M059J (cell line): ENCODE data around the gene ACADVL. TPM values are rescaled to one million over a fixed set of nuclear protein-coding genes. Genes with fewer than 3 reads are reported as not detected.

Source experiments
- DNase-seq: peaks from one replicate; pipeline ENCODE4 v3.0.0-alpha.2; 2012; ENCODE audit warnings: low read depth
- total RNA-seq: library from RNA; depleted of rRNA; stranded (reverse); fragments of >200 nt; shearing (Covaris generic); gene quantifications from 2 replicates; pipeline ENCODE4 v1.2.3, GENCODE V29; 2014

ACADVL gene
- total RNA-seq, 1 experiment from 2014 or later: 491 TPM

GRCh38 chr17:7191571-7192270 lies 28.0 kb upstream of the ACADVL start:
- peak; percentile 38 for DNase-seq

- DNase-seq: no peak
Observed at GRCh38 chr17:7192271-7192937, 27.3 kb upstream of the ACADVL start.

DNA sequence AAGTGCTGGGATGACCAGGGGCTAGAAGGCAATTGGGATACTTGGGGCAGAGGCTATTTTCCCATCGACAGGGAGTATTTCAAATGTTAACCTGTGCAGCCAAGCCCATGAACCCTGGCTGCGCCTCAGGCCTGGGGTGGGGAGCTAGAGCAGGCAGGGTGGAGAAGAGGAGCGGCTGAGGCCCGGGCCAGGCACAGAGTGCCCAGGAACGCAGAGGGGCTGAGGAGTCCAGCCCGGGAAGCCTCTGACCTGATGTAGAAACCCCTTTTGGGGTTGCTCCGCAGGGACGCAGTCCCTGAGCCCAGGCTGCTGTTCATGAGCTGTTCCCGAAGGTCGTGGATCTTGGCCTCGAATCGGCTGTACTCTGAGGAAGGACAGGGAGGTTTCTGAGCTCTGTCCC lies 23.8 kb upstream of the ACADVL start:
- no peak for DNase-seq

GRCh38 chr17:7196651-7197401 lies 22.9 kb upstream of the ACADVL start:
- no peak for DNase-seq

GRCh38 chr17:7203391-7203790 lies 16.3 kb upstream of the ACADVL start:
- no peak for DNase-seq

- DNase-seq: no peak
Observed at GRCh38 chr17:7204336-7204735, 15.4 kb upstream of the ACADVL start.

- no peak for DNase-seq
Observed at GRCh38 chr17:7204828-7205461, 14.8 kb upstream of the ACADVL start.

DNA sequence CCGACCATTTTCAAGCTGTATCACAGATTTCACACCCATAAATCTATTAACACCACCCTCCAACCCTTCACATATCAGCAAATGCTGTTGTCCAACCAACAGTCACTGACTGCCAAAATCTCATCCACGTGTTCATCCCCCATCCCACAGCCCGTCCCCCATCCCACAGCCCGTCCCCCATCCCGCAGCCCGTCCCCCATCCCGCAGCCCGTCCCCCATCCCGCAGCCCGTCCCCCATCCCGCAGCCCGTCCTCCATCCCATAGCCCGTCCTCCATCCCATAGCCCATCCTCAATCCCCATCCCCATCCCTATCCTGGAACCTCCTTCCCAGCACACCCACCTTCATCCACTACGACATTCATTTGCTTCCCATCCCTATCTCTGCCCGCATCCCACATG lies 14.2 kb upstream of the ACADVL start:
- no peak for DNase-seq

DNA sequence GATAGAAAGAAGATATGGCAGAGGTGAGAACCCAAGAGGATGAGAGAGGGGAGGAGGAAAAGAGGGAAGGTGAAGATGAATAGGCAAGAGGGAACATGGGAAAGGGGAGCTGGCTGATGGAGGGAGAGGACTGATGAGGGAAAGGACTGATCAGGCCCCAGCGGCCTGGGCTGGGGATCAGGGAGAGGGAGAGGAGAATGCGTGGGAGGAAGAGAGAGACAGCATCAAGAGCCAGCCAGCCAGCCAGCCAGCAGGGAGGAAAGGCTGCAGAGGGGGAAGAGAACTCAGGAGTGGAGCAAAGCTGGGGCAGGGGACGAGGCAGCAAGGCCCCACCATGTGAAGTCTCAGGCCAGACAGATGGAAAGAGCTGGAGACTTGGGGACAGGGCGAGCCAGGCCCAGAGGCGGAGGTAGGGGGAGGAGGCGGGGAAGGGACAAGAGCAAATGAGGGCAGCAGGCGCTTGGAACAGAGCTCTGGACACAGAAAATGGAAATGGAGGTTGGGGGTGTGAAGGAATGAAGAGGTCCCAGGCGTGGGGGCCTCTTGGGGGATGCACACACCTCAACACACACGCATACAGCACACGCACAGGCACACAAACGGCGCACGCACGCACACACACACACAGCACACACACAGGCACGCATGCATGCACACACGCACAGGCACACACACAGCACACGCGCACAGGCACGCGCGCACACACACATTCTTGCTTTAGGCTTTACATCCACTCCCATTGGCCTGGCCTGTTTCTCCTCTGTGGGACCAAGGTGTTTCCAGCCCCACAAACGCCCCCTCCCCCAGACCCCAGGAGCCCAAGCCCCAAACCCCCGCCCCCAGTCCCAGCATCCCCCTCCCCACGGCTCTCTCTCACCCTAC lies 12.4 kb upstream of the ACADVL start:
- DNase-seq: no peak

- DNase-seq: no peak
Observed at GRCh38 chr17:7208027-7208571, 11.6 kb upstream of the ACADVL start.

DNA sequence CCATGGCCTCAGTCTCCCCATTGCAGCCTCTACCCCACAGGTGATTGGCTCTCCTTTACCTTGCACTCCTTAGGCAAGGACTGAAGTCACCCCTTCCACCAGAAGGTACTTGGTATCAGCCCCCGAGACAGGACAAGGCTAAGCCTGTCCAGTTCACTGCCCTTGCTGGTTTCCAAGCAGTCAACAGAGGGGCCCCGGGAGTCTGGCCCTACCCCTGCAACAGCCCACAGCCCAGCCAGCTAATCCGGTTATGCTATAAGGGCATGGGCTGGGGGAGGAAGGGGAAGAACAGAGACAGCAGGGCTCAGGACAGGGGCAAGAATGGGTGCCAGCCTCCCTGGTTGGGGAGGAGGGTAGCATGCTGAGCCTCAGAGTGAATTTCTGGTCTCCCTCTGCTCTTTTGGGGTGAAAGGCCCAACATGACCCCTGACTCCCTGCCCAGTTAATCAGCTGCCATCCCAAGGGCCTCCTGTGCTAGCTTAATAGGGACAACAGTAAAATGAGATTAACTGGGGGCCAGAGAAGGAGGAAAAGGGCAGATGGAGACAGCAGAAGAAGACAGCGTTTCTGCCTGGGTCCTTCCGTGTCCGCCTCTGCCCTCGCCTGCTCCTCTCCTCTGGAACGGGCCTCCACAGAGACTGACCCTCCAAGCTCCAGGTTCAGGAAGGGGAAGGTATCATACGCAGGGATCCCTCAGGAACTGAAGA lies 10.8 kb upstream of the ACADVL start:
- no peak for DNase-seq

GRCh38 chr17:7211491-7212273 lies 8.1 kb upstream of the ACADVL start:
- no peak for DNase-seq

- DNase-seq: peak; percentile 84
Observed at GRCh38 chr17:7213895-7214299, 5.8 kb upstream of the ACADVL start.

DNA sequence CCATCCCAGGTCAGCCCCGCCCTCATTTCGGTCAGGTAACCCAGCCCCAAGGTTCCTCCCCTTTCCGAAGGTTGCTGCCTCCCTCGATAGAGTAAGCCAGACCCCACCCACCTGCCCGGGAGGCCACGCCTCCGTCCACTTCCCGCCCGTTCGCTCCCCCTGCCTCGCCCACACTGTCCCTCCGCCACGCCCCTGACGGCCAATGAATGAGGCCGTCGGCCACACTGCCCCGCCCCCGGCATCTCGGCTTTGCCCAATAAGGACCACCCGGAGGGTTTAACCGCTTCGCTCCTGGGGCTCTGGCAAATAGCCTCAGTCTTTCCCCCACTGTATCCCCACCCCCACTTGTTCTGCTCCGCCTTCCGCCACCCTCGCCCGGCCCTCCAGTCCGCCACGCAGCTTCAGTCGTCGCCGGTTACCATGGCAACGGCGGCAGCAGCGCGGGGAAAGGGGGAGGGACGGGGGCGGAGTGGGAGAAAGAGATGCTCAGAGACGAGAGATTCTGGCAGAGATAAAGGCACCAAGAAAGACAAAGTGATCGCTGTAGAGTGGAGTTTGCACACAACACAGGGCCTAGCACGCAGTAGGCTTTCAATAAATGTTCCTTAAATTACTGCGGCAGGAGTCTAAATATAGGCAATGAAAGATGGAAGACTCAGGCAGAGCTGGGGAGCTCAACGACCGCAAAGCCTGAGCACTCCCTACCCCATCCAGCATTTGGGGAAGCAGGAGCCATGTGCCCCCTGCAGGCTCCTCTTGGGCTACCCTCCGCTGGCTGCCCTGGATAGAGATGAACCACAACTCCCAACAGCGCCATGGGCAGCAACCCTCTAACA lies 5.2 kb upstream of the ACADVL start:
- peak; percentile 95 for DNase-seq

DNA sequence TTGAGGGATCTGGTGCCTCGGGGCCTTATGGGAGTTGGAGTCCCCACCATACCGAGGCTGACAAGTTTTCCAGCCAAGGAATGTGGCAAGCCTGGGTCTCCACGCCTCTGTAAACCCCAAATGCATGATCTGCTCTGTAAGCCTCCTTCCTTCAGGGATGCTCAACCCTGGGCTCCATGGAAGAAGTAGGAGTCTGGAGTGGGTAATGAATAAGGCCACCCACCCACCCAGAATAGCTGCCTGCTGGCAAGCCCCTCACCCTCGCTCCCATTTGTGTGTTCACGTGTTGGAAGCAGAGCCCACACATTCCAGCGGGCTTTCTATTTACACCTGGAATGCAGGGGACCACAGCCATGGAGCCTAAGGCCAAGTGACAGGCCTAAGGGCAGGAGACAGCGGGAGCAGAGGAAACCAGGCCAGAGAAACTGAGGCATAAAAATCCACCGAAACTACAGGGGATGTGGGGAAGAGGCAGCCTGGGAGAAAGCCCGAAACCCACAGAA lies 4.6 kb upstream of the ACADVL start:
- DNase-seq: peak; percentile 44

DNA sequence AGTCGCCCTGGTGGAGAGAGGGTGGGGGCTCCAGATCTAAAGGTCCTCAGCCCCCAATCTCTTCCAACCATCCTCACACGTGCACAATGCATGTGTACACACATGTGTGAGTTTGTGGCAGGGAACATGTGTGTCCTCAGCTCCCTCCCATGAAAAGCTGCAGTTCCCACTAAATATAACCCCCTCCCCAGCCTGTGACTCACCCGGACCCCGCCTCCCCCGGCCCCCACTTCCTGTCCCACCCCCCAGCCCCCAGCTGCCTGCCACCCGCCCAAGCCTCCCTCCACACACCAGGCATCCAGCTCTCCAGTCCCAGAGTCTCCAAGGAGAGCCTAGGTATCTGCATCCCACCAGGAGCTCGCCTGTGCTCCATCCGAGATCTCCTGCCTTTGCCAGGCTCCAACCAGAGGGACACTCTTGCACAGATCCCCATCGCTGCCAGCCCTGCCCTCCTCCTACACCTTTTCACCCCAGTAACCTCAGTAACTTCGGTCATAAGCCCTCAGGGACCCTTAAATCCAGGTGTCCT lies 4.0 kb upstream of the ACADVL start:
- no peak for DNase-seq

DNA sequence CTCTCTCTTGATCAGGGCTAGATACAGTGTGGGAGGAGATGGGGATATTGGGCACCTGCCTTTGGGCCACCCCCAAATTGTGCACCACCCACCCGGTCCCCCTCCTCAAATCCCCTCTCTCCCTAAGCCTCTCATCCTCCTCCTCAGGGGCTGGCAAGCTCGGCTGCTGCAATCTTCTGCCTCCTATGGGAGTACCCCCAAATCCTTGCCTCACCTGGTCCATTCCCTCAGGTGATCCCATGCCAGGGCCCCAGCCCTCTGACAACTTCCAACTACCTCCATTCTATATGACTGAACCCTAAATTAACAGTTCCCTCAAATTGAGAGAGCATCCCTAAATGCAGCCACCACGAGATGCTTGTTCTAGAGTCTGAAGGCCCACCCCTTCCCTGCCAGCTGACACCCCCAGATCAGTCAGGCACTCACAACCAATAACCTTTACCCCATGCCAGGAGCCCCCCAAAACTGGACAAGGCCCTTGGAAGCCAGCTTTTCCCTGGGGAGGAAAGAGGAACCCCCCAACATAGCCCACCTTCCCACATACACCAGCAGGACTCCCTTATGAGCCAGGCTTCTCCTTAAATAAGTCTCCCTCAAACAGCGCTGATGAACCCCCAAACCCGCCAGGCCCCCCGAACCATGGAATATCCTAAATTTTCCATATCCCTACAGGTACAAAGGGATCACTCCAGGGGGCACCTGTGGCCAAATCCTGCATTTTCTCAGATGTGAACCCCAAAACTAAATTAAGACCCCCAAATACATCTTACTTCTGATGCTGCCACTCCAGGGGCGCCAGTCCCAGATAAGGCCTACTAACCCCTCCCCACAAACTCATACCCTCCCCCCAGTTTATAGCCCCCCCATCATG lies 3.3 kb upstream of the ACADVL start:
- no peak for DNase-seq
